GM19193 (cell line): ENCODE measurements around the gene PAPLN.

ENCODE experiments used
- POLR2A ChIP-seq: IDR thresholded peaks from 4 replicates; pipeline ENCODE4 v1.6.1; 2011; ENCODE audit not compliant: insufficient read depth, insufficient read length; ENCODE audit errors: extremely low read depth

The PAPLN gene

GRCh38 chr14:73276836-73277235, 39.5 kb downstream of the PAPLN start:
- no peak for TF ChIP-seq POLR2A

DNA sequence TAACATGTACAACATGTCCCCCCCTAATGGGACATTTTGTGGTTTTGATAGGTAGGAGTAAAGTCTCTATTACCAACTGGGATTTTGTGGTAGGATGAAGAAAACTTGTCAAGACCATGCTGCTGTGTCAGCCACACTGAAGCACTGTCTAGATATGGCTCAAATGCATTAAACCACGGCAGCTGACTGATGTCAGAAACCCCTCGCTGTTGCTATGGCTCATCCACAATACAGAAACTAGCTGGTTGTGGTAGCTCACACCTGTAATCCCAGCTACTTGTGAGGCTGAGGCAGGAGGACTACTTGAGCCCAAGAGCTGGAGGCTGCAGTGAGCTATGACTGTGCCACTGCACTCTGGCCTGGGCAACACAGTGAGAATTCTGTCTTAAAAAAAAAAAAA, 40.1 kb downstream of the PAPLN start:
- no peak for TF ChIP-seq POLR2A

DNA sequence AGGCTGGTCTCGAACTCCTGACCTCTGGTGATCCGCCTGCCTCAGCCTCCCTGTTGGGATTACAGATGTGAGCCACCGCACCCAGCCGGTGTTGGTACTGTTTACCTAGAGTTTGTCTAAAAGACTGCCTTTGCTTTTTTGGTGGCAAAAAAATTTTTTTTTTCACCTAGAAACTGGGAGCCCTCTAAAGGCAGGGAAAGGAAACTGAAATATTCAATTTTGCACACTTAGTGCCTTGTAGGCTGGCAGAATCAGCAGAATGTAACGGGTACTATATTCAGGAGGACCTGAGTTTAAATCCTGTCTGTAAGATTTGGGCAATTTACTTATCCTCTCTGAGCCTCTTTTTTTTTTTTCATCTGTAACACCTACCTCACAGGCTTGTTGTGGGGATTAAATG, 43.6 kb downstream of the PAPLN start:
- no peak for TF ChIP-seq POLR2A

- no peak for TF ChIP-seq POLR2A
These were observed 46.5 kb downstream of the PAPLN start for GRCh38 chr14:73283608-73284379.

DNA sequence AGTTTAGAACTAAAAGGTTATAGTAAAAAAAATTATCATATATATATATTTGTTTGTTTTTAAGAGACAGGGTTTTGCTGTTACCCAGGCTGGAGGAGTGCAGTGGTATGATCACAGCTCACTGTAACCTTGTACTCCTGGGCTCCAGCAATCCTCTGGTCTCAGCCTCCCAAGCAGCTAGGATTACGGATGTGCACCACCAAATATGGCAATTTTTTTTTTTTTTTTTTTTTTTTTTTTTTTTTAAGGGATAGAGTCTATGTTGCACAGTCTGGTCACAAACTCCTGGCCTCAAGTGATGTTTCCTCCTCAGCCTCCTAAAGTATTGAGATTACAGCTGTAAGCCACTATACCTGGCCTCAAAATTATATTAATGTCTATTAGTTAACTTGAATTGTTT, 48.7 kb downstream of the PAPLN start:
- no peak for TF ChIP-seq POLR2A

GRCh38 chr14:73286598-73286997, 49.3 kb downstream of the PAPLN start:
- no peak for TF ChIP-seq POLR2A

GRCh38 chr14:73287071-73287470, 49.8 kb downstream of the PAPLN start:
- TF ChIP-seq POLR2A, result no peak

DNA sequence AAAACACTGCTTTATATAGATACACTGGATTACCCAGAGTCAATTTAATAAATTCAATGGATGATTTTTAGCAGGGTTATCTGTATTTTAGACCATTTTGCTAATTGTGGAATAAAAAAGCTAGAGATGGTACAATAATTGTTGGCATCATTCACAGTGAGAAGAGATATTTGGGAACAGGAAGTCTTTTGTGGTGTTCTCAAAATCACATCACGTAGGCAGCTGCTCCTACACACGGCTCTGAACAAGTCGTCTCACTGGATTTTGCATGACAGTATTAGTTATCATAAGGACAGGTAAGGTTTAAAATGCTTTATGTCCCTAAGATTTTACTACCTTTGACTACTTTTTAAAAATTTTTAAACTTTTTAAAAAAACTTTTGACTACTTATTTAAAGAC, 52.0 kb downstream of the PAPLN start:
- no peak for TF ChIP-seq POLR2A

DNA sequence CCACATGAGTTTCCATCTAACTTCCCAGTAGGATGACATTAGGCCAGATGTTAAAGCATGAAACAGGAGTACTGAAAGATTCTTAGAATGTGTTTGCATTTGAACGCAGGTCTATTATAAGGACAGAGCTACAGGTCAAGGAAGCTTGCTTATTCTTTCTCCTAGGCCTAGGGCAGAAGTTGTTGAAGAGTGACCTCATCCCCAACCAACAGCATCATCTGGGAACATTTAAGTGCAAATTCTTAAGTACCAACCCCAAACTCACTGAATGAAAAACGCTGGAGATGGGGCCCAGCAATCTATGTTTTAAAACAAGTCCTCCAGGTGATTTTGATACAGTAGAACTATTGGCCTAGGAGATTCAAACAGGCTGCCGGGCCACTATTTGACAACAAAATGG, 52.4 kb downstream of the PAPLN start:
- no peak for TF ChIP-seq POLR2A

DNA sequence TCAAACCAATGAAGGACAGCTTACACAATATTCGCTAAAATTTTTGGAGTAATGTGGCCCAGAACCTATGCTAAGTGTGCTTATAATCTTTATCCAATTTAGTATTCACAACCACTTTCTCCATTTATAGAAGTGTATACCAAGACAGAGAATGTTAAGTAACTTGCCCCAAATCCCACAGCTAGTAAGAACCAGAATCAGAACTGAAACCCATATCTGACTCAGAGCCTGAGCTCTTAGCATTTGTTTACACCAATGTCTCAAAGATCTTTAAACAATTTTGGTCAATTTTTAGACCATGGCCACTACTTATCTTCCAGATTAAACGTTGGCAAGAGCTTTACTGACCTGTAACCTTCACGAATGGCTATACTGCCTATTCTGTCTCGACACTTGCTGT, 53.0 kb downstream of the PAPLN start:
- no peak for TF ChIP-seq POLR2A

GRCh38 chr14:73293782-73294781, 56.8 kb downstream of the PAPLN start:
- TF ChIP-seq POLR2A, result no peak

DNA sequence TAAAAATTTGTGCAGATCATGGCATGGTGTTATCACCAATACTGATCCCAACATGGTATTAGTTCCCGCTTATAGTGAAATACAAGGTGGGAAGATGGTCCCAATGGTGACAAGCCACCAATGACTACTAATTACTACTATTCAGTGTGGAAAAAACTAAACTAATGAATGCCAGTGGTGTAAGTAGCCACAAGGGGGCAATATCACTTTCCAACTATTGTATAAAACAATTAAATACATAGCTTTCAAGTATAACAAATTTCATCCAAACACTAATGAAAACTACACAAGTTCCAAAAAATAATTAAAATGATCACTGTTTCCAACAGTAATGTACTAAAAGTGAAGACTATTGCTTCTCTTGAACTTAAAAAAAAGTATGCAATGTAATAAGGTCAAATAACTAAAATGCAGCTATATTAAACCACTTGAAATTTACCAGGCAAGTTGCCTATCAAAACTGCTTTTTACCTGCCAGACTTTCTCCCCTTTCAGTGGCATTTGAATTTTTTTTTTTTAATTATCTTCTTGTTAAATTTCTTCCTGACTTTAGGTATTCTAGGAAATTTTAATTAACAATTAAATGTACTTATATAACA, 58.0 kb downstream of the PAPLN start:
- TF ChIP-seq POLR2A, result no peak

GRCh38 chr14:73305499-73305898, 68.2 kb downstream of the PAPLN start:
- no peak for TF ChIP-seq POLR2A

GRCh38 chr14:73307261-73307660, 70.0 kb downstream of the PAPLN start:
- TF ChIP-seq POLR2A, result no peak

DNA sequence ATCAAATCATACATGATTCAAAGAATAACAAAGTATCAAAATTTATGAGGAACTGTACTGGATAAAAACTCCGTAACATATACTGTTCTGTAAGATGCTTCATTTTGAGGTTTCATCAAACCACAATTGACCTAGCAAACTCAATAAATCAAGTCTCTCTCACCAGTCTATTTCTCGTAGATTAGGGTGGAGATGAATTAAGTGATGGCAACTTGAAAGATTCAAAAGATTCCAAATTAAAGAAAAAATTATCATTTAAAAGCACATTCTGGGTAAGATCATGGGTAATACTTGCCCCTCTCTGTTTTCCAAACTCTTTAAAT, 74.4 kb downstream of the PAPLN start:
- TF ChIP-seq POLR2A, result no peak

DNA sequence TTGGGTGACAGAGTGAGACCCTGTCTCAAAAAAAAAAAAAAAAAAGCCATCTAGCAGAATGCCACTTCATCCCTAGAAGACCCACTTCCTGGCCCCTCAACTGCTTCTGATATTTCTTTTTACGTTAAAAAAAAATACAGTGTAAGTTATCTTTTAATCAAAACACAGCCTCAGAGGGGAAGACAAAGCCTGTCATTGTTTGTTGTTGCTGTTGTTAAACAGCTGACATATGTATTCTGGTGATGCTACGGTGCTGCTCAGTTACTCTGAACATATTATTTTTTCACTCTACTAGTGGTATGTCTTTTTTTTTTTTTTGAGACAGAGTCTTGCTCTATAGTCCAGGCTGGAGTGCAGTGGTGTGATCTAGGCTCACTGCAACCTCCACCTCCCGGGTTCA, 75.4 kb downstream of the PAPLN start:
- TF ChIP-seq POLR2A, result no peak

- TF ChIP-seq POLR2A, result no peak
These were observed 75.8 kb downstream of the PAPLN start for GRCh38 chr14:73313151-73313550.
